GM18870 (cell line): ENCODE measurements around the gene VPS50.

Experiments used
- ATAC-seq: cut with Tn5 transposase; IDR thresholded peaks from one replicate; pipeline ENCODE4 v1.9.1; 2021; ENCODE audit warnings: moderate library complexity; ENCODE audit not compliant: unreplicated experiment

Gene VPS50

GRCh38 chr7:93238131-93238530 lies 6.0 kb downstream of the VPS50 start:
- no peak for ATAC-seq

DNA sequence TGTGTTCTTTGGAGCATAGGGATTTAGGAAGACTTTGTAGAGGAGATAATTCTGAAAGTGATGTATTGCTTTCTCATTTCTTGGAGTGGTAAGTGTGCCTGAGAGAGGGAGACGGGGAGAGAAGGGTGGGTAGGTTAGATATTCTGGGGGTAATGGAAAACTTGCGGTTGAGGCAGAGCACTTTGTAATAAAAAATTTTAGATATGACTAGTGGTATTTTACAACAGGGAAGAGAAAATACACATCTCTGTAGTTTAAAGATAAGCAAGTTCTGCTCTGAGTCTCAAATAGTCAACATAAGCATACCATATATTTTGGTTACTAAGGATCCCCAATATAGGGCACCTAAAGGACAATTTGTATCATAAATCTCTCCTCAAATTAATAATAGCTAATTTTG lies 6.6 kb downstream of the VPS50 start:
- peak; percentile 44 for ATAC-seq

GRCh38 chr7:93239824-93240223 lies 7.7 kb downstream of the VPS50 start:
- no peak for ATAC-seq

- ATAC-seq = no peak
These were observed 9.9 kb downstream of the VPS50 start for GRCh38 chr7:93242106-93242505.

- ATAC-seq = no peak
These were observed 13.6 kb downstream of the VPS50 start for GRCh38 chr7:93245525-93246432.

GRCh38 chr7:93249491-93250148 lies 17.5 kb downstream of the VPS50 start:
- ATAC-seq = no peak

GRCh38 chr7:93258661-93259060 lies 26.5 kb downstream of the VPS50 start:
- ATAC-seq = no peak

GRCh38 chr7:93262535-93262934 lies 30.4 kb downstream of the VPS50 start:
- ATAC-seq = no peak

DNA sequence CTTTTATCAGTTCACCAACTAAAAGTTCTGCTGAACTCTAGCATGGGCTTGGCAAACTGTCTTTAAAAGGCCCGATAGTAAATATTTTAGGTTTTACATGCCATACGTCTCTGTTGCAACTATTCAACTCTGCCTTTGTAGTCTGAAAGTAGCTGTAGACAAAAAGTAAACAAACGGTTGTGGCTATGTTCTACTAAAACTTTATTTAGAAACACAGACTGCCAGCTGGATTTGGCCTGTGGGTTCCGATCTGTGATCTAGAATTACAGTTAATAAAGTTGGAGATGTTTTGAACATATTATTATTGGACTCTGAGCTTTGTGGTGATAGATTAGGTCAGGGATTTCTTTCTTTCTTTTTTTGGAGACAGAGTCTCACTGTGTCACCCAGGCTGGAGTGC lies 33.1 kb downstream of the VPS50 start:
- no peak for ATAC-seq

DNA sequence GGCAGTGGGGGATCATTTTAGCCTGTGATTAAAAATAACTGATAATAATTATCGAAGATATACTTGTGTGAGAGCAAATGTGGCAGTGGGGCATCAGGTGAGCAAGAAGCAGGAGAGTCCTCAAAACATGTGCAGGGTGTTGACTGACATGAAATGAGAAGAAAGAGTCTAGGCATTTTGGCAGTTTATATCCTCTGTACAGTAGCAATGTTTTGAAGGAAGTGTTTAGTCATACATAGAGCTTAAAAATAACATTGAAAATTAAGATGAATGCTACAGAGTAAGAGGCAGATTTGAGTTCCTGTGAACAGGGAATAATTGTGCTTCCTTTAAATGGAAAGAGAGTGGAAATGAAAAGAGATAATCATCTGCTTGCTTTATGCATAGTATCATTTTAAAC lies 47.4 kb downstream of the VPS50 start:
- no peak for ATAC-seq

- no peak for ATAC-seq
These were observed 52.7 kb downstream of the VPS50 start for GRCh38 chr7:93284908-93285307.

DNA sequence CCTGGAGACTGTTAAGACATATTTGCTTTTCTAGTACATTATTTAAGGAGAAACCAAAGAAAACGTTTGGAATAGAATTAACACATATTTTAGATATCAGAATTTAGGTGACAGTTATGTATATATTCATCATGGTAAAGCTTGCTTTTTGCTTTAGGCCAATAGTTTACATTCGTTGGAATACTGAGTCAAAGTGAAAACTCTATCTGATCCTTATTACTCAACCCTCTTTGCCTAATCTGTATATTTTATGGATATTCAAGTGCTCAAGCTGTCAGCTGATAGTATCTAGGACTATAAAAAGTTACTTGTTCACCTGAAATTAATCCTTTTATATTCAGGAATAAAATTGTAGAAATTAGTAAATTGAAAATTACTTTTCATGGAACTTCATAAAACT lies 61.1 kb downstream of the VPS50 start:
- no peak for ATAC-seq

DNA sequence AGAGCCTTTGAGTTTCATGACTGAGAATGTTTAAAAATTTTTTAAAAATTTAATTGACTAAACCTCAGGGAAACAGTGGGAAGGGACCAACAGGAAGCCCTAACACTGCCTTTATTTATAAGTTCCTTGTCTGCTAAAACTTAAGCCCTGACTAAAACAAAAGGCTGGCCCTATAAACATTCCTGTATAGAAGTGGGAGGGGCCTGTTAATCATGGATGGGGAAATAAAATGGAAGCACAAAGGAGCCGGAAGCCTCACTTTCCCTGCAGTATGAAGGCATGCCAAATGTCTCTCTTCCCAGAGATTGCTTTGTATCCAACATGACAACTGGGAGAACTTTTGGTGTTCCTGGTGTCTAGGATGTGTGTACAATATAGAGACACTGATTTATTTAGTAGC lies 66.0 kb downstream of the VPS50 start:
- ATAC-seq = no peak

- ATAC-seq = no peak
These were observed 66.5 kb downstream of the VPS50 start for GRCh38 chr7:93298671-93299070.

DNA sequence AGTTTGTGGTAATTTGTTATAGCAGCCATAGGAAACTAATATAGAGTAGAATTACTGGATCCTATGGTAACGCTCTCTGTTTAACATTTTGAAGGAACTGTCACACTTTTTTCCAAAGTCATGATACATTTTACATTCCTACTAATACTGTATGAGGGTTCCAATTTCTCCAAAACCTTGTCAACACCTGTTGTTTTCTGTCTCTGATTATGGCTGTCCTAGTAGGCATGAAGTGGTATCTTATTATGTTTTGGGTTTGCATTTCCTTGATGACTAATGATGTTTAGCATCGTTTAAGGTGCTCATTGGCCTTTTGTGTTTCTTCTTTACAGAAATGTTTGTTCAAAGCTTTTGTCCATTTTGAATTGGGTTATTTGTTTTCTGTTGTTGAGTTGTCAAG lies 69.6 kb downstream of the VPS50 start:
- ATAC-seq = no peak

DNA sequence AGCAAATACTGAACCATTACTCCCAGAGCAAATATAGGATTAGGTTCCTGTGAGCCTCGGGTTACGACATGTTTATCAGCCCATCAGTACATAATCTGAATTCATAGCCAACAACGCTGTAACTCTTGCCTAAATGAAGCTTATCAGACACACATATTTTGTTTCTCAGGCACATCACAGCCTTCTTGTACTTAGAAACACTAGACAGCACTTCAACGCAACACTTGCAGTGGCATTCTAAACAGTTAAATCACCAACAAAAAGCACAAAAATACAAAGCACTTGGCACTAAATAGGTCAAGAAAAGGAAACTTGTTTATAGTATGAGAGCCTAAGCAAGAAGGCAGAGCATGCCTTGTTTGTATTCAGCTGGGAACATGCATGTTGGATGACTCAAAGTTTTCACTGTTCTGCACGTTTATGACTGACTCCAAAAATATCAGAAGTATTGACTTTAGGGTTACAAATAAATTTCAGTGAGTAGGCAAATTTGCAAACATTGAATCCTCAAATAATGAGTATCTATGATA lies 75.0 kb downstream of the VPS50 start:
- no peak for ATAC-seq

- ATAC-seq = no peak
These were observed 75.8 kb downstream of the VPS50 start for GRCh38 chr7:93307943-93308342.

DNA sequence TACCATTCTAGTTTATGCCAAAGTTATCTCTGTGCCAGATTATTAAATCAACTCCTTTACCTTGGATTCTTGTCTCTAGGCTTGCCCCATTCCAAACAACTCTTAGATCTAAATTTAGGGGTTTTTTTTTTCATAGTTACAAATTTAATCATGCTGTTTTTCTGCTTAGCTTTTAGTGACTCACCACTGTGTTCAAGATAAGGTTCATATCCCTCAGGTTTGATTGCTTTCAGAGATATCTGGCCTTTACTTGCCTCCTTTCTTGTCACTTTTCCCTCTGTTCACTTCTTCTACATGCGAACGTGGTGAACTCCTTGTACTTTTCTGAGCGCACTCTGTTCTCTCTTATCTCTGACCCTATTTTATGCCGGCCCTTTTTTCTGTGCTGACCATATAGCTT lies 78.2 kb downstream of the VPS50 start:
- ATAC-seq = no peak

DNA sequence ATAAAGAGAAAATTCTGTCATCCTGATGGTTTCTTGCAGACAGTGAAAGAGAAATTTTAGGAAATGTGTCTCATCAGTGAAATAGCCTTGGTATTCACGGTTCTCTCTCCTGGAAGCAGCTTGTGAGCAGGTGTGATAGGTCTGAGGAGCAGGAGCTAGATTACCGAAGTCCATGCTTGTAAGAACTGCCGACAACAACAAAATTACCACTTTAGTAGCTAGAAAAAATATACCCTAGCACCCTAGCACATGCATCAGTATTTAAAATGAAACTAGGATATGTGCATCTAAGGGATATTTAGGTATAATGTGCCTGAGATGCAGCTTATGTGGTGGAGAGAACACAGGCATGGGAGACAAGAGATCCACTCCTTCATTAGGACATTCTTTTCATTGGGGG lies 82.3 kb downstream of the VPS50 start:
- no peak for ATAC-seq

- no peak for ATAC-seq
These were observed 83.7 kb downstream of the VPS50 start for GRCh38 chr7:93315896-93316295.

GRCh38 chr7:93316730-93317129 lies 84.6 kb downstream of the VPS50 start:
- ATAC-seq = no peak

- ATAC-seq = no peak
These were observed 88.7 kb downstream of the VPS50 start for GRCh38 chr7:93320887-93321286.
